AG09309 (cell line): ENCODE results near the gene PRKN.

Experiments used
- DNase-seq: peaks from one replicate; pipeline ENCODE4 v3.0.0-alpha.2; 2010; ENCODE audit warnings: low read depth
- H3K4me3 ChIP-seq: 2 replicates; pipeline ENCODE4 v1.5.1; 2011; ENCODE audit warnings: mild to moderate bottlenecking, low read depth, low read length, moderate library complexity; ENCODE audit not compliant: control insufficient read depth
- CTCF ChIP-seq: IDR thresholded peaks from 2 replicates; pipeline ENCODE4 v1.5.1; 2011; ENCODE audit warnings: mild to moderate bottlenecking, low read depth, low read length, inconsistent platforms; ENCODE audit not compliant: insufficient read depth, control insufficient read depth; ENCODE audit errors: missing control alignments

PRKN gene

GRCh38 chr6:162313922-162314660 is 413.5 kb downstream of the PRKN start:
- no peak for DNase-seq
- TF ChIP-seq CTCF = no peak
- no peak overlapping the region for H3K4me3 ChIP-seq

- no peak for DNase-seq
- H3K4me3 ChIP-seq = no peak overlapping the region
Measured at GRCh38 chr6:162307865-162308264, 419.7 kb downstream of the PRKN start.

GRCh38 chr6:162306616-162307015 is 420.9 kb downstream of the PRKN start:
- no peak for DNase-seq
- no peak overlapping the region for H3K4me3 ChIP-seq

More at GRCh38 chr6:162307865-162308264, 419.7 kb downstream of the PRKN start:
- no peak for TF ChIP-seq CTCF

GRCh38 chr6:162301128-162301527 is 426.4 kb downstream of the PRKN start:
- no peak for TF ChIP-seq CTCF
- H3K4me3 ChIP-seq = no peak overlapping the region
- no peak for DNase-seq

More at GRCh38 chr6:162306616-162307015, 420.9 kb downstream of the PRKN start:
- no peak for TF ChIP-seq CTCF

- TF ChIP-seq CTCF = no peak
- DNase-seq = no peak
- H3K4me3 ChIP-seq = no peak overlapping the region
Measured at GRCh38 chr6:162294029-162294428, 433.5 kb downstream of the PRKN start.

- DNase-seq = no peak
- TF ChIP-seq CTCF = no peak
- H3K4me3 ChIP-seq = no peak overlapping the region
Measured at GRCh38 chr6:162292915-162293314, 434.7 kb downstream of the PRKN start.
